ENCODE data around the gene SLC12A7. TPM values are rescaled to one million over a fixed set of nuclear protein-coding genes. Genes with fewer than 3 reads are reported as not detected.

SLC12A7 gene
- total and polyA plus RNA-seq, 2 donors (not counting 1 experiment from before 2014, with no cell fraction given): 2.9 to 23.9 TPM

GRCh38 chr5:1011226-1011631 lies 100.6 kb downstream of the SLC12A7 start:
- H2AFZ ChIP-seq (ENCODE audit: low read length): no peak overlapping the region
- no peak overlapping the region for H3K4me3 ChIP-seq (replicated peaks in 1 of 4; ENCODE audit: control extremely low read depth in 1 of 4, insufficient read depth in 1 of 4, low read depth in 3 of 4, low read length in 4 of 4)
- no peak for DNase-seq (ENCODE audit: low read depth in 2 of 2)
- no peaks in the 10 kb centered on the region for H3K79me2 ChIP-seq (ENCODE audit: control insufficient read depth, insufficient read depth, low read length)
- H3K27ac ChIP-seq (ENCODE audit: insufficient read depth, low read length): no peak overlapping the region
- no peaks in the 10 kb centered on the region for H4K20me1 ChIP-seq (ENCODE audit: control insufficient read depth, extremely low read depth, insufficient read depth, low read length)
- H3K27me3 ChIP-seq (ENCODE audit: control insufficient read depth, insufficient read depth, low read length): peaks cover 27% of the 10 kb centered on the region
- TF ChIP-seq EZH2 (IDR thresholded peaks at IDR 0.05; ENCODE audit: low read length, missing control alignments) (no peak), CTCF (conservative IDR thresholded peaks at IDR 0.05 in 1 of 2, IDR thresholded peaks at IDR 0.05 in 1 of 2; ENCODE audit: low read depth in 1 of 2, low read length in 2 of 2) (no peak)
- H3K4me2 ChIP-seq (ENCODE audit: extremely low read depth, insufficient read depth, low read length): no peak overlapping the region
- no peaks in the 10 kb centered on the region for H3K36me3 ChIP-seq (ENCODE audit: control insufficient read depth, insufficient read depth, low read length)
- no peak overlapping the region for H3K9ac ChIP-seq (ENCODE audit: insufficient read depth, low read length)
- no peaks in the 10 kb centered on the region for H3K9me3 ChIP-seq (ENCODE audit: control insufficient read depth, insufficient read depth, low read depth, low read length)
- no peaks in the 10 kb centered on the region for H3K4me1 ChIP-seq (ENCODE audit: control insufficient read depth, extremely low read depth, insufficient read depth, low read length)

GRCh38 chr5:1010641-1011046 lies 101.2 kb downstream of the SLC12A7 start:
- H3K4me1 ChIP-seq (ENCODE audit: control insufficient read depth, extremely low read depth, insufficient read depth, low read length): no peaks in the 10 kb centered on the region
- H3K9me3 ChIP-seq (ENCODE audit: control insufficient read depth, insufficient read depth, low read depth, low read length): no peaks in the 10 kb centered on the region
- H2AFZ ChIP-seq (ENCODE audit: low read length): no peak overlapping the region
- H3K36me3 ChIP-seq (ENCODE audit: control insufficient read depth, insufficient read depth, low read length): no peaks in the 10 kb centered on the region
- no peak overlapping the region for H3K4me3 ChIP-seq (replicated peaks in 1 of 4; ENCODE audit: control extremely low read depth in 1 of 4, insufficient read depth in 1 of 4, low read depth in 3 of 4, low read length in 4 of 4)
- no peak overlapping the region for H3K27ac ChIP-seq (ENCODE audit: insufficient read depth, low read length)
- H3K9ac ChIP-seq (ENCODE audit: insufficient read depth, low read length): no peak overlapping the region
- H3K79me2 ChIP-seq (ENCODE audit: control insufficient read depth, insufficient read depth, low read length): no peaks in the 10 kb centered on the region
- no peak overlapping the region for H3K4me2 ChIP-seq (ENCODE audit: extremely low read depth, insufficient read depth, low read length)
- H4K20me1 ChIP-seq (ENCODE audit: control insufficient read depth, extremely low read depth, insufficient read depth, low read length): no peaks in the 10 kb centered on the region
- H3K27me3 ChIP-seq (ENCODE audit: control insufficient read depth, insufficient read depth, low read length): peaks cover 33% of the 10 kb centered on the region
- no peak for DNase-seq (ENCODE audit: low read depth in 2 of 2)
- TF ChIP-seq EZH2 (IDR thresholded peaks at IDR 0.05; ENCODE audit: low read length, missing control alignments) (no peak), CTCF (conservative IDR thresholded peaks at IDR 0.05 in 1 of 2, IDR thresholded peaks at IDR 0.05 in 1 of 2; ENCODE audit: low read depth in 1 of 2, low read length in 2 of 2) (no peak)

GRCh38 chr5:1010181-1010510 lies 101.7 kb downstream of the SLC12A7 start:
- Histone ChIP-seq H4K20me1 (ENCODE audit: control insufficient read depth, extremely low read depth, insufficient read depth, low read length) (no peaks in the 10 kb centered on the region), H3K36me3 (ENCODE audit: control insufficient read depth, insufficient read depth, low read length) (no peaks in the 10 kb centered on the region), H3K9ac (ENCODE audit: insufficient read depth, low read length) (no peak overlapping the region), H3K9me3 (ENCODE audit: control insufficient read depth, insufficient read depth, low read depth, low read length) (no peaks in the 10 kb centered on the region), H3K4me2 (ENCODE audit: extremely low read depth, insufficient read depth, low read length) (no peak overlapping the region), H3K79me2 (ENCODE audit: control insufficient read depth, insufficient read depth, low read length) (no peaks in the 10 kb centered on the region), H3K4me3 (replicated peaks in 1 of 4; ENCODE audit: control extremely low read depth in 1 of 4, insufficient read depth in 1 of 4, low read depth in 3 of 4, low read length in 4 of 4) (no peak overlapping the region), H3K27me3 (ENCODE audit: control insufficient read depth, insufficient read depth, low read length) (peaks cover 36% of the 10 kb centered on the region), H2AFZ (ENCODE audit: low read length) (no peak overlapping the region), H3K4me1 (ENCODE audit: control insufficient read depth, extremely low read depth, insufficient read depth, low read length) (no peaks in the 10 kb centered on the region), H3K27ac (ENCODE audit: insufficient read depth, low read length) (no peak overlapping the region)
- DNase-seq (ENCODE audit: low read depth in 2 of 2): no peak
- no peak for TF ChIP-seq EZH2 (IDR thresholded peaks at IDR 0.05; ENCODE audit: low read length, missing control alignments)
- TF ChIP-seq CTCF (conservative IDR thresholded peaks at IDR 0.05 in 1 of 2, IDR thresholded peaks at IDR 0.05 in 1 of 2; ENCODE audit: low read depth in 1 of 2, low read length in 2 of 2): no peak
